ENCODE data around the gene QSOX2.
"Not testable (repeated sequence)": the region's sequence is repeated elsewhere in the genome, so short reads cannot be mapped to it uniquely, and the experiment has no call there.

The QSOX2 gene

GRCh38 chr9:136281421-136282271 is 36.0 kb upstream of the QSOX2 start:
- DNase-seq: no peak

- no peak for DNase-seq
Measured at GRCh38 chr9:136280535-136281315, 35.1 kb upstream of the QSOX2 start.

DNA sequence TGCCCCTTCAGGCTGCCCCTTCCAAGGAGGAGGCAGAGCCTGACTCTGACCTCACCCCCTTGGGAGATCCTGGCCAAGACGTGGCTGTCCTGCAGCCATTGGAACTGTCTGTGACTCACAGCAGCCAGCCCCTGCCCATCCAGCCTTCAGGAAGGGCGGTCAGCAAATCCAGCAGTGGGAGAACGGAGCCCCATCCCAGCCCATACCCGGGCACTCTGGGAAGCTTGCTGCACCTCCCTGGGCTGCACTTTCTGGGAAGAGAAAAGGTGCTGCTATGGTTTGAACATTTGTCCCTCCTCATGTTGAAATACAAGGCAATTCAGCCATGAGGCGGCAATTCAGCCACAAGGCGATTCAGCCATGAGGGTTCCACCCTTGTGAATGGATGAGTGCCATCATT is 33.9 kb upstream of the QSOX2 start:
- DNase-seq: no peak

DNA sequence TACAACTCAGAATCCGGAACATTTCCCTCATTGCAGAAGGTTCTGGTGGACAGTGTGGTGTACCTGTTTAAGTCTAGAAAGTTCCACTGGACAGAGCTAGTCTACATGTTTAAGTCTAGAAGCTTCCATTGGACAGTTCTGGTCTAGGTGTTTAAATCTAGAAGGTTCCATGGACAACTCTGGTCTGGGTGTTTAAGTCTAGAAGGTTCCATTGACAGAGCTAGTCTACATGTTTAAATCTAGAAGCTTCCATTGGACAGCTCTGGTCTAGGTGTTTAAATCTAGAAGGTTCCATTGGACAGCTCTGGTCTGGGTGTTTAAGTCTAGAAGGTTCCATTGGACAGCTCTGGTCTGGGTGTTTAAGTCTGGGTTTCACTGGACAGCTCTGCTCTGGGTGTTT is 33.3 kb upstream of the QSOX2 start:
- no peak for DNase-seq

DNA sequence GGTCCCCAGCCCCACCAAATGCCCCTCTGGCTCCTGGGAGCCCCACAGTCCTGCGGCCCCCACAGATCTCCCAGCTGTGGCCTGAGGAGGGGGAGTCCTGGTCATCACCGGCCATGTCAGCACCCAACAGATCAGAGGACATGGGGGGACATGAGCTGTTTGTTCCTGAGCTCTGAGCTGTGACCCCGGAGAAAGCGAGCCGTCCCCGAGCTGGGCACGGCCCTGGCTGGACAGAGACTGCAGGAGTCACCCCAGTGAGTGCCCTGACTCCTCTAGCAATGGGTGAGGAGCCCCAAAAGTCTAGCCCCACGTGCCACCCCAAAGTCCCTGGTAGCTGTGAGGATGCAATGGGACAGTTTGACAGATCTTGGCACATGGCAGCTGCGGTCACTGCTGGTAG is 32.6 kb upstream of the QSOX2 start:
- no peak for DNase-seq

- no peak for DNase-seq
Measured at GRCh38 chr9:136277746-136278145, 32.1 kb upstream of the QSOX2 start.

DNA sequence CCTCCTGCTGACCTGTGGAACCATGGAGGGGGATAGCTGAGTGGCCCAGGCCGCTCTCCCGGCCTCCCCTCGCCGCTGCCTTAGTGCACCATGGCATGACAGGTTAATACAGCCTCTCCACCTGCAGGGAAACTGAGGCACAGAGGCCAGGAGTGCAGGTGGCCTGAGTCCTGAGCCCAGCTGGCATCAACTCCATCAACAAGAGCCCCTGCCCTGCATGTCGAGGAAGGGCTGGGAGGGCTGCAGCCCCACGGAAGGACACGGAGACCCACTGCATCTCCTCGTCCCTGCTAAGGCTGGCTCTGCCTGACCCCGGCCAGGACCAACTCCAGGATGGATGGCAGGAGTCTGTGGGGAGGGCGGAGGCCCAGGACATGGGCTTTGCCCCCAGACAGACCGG is 31.1 kb upstream of the QSOX2 start:
- DNase-seq: no peak

- DNase-seq: no peak
Measured at GRCh38 chr9:136275655-136276429, 30.2 kb upstream of the QSOX2 start.

GRCh38 chr9:136274786-136275654 is 29.4 kb upstream of the QSOX2 start:
- no peak for DNase-seq

DNA sequence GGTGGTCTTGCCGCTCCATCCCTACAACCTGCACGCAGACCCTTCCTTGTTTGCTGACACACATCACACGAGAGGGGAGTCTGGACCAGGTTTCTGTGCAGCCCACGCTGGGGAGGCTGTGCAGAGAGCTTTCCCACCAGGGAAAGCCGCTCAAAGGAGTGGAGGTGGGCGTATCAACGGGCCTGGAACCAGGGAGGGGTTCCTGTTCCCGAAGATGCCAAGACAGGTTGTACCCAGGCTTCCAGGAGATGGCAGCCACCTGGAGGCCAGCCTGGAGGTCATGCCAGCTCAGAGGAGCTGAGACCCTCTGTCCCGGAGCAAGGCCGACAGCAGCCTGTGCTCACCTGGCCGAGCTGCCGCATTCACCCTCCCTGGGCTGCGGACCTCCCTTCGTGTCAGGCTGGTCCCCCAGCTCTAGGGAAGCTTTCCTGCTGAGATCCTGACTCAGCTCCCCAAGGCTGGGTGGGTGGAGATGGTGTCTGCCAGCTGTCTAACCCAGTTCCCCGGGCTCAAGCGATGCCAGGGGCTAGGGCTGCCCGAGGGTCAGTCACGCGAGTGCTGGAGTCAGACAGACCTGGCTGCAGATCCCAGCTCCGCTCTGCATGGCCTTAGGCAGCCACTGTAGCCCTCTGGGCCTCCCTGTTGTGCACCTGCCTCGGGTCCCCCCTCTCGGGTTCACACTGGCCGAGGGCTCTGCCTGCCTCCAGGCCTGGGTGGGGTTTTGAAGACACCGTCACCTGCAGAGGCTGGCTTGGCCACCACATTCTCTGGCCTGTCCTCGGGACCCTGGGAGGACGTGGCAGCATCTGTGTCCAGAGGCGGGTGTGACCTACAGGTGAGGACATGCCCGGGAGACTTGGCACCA is 28.5 kb upstream of the QSOX2 start:
- DNase-seq: no peak

GRCh38 chr9:136273244-136273865 is 27.7 kb upstream of the QSOX2 start:
- DNase-seq: no peak

GRCh38 chr9:136270173-136270705 is 24.6 kb upstream of the QSOX2 start:
- no peak for DNase-seq

- DNase-seq: no peak
Measured at GRCh38 chr9:136268735-136269134, 23.1 kb upstream of the QSOX2 start.

GRCh38 chr9:136268318-136268717 is 22.7 kb upstream of the QSOX2 start:
- no peak for DNase-seq

- DNase-seq: peak; percentile 77
Measured at GRCh38 chr9:136267261-136268111, 21.9 kb upstream of the QSOX2 start.

DNA sequence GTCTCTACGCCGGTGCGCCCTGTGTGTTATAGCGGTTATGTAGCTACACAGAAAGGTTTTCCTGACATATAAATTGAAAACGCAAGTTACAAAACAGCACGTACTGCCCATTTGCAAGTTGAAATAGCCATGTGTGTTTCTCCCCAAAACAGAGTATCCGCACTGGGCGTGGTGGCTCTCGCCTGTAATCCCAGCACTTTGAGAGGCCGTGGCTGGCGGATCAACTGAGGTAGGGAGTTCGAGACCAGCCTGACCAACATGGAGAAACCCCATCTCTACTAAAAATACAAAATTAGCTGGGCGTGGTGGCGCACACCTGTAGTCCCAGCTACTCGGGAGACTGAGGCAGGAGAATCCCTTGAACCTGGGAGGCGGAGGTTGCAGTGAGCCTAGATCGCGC is 21.0 kb upstream of the QSOX2 start:
- not testable (repeated sequence) for DNase-seq

GRCh38 chr9:136265561-136266355 is 20.1 kb upstream of the QSOX2 start:
- no peak for DNase-seq

Data from central memory CD4-positive, alpha-beta T cell (primary cell).